Peyer's patch (tissue), 4 donors: Measurements from ENCODE around the gene HTATIP2.
"Not testable (repeated sequence)": the region's sequence is repeated elsewhere in the genome, so short reads cannot be mapped to it uniquely, and the experiment has no call there.

ENCODE experiments used
- POLR2A ChIP-seq, 2 donors: fragments of 450-650 bp; IDR thresholded peaks; one replicate each; pipeline ENCODE4 v1.5.1; 2017; ENCODE audit warnings: antibody characterized with exemption in 2 of 2, mild to moderate bottlenecking in 2 of 2, moderate library complexity in 2 of 2
- TF ChIP-seq, protein P1 (sequence below), 6 experiments: fragments of 450-650 bp in 4 of 6; fragments of 200-600 bp in 2 of 6; sonication (generic) in 1 of 6; IDR thresholded peaks; one replicate each; pipeline ENCODE4 v1.5.1; 2017 to 2019; ENCODE audit warnings: antibody characterized with exemption in 6 of 6, mild to moderate bottlenecking in 3 of 6, moderate library complexity in 1 of 6

DNA sequence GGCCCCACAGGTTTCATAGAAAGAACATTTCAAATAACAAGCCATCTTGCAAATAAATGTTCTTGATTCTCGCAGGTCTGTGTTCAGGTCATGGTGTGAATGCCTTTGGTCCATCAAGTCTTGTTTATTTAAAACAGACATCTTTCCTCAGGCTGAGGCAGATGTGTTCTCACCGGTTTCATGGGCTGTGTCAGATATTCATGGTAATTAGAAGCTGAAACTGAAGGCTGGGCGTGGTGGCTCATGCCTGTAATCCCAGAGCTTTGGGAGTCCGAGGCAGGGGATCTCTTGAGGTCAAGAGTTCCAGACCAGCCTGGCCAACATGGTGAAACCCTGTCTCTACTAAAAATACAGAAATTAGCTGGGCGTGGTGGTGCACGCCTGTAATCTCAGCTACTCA, 2.0 kb downstream of the HTATIP2 start:
- TF ChIP-seq, protein P1, sequence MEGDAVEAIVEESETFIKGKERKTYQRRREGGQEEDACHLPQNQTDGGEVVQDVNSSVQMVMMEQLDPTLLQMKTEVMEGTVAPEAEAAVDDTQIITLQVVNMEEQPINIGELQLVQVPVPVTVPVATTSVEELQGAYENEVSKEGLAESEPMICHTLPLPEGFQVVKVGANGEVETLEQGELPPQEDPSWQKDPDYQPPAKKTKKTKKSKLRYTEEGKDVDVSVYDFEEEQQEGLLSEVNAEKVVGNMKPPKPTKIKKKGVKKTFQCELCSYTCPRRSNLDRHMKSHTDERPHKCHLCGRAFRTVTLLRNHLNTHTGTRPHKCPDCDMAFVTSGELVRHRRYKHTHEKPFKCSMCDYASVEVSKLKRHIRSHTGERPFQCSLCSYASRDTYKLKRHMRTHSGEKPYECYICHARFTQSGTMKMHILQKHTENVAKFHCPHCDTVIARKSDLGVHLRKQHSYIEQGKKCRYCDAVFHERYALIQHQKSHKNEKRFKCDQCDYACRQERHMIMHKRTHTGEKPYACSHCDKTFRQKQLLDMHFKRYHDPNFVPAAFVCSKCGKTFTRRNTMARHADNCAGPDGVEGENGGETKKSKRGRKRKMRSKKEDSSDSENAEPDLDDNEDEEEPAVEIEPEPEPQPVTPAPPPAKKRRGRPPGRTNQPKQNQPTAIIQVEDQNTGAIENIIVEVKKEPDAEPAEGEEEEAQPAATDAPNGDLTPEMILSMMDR (IDR thresholded peaks at IDR 0.05) = not testable (repeated sequence)
- not testable (repeated sequence) for TF ChIP-seq POLR2A (IDR thresholded peaks at IDR 0.05)
